H1 (cell line): ENCODE measurements around the gene TBK1. TPM values are rescaled to one million over a fixed set of nuclear protein-coding genes. Genes with fewer than 3 reads are reported as not detected.

Experiments used
- CTCF ChIA-PET: fragments of 300-600 bp; sonication (Branson Sonifier 250); formaldehyde crosslinking; loops from one replicate; lab custom pipeline; 2021; ENCODE audit not compliant: partially characterized antibody; lab: Charles Lee
- POLR2A ChIA-PET: fragments of 300-600 bp; sonication (Branson Sonifier 250); formaldehyde crosslinking; loops from one replicate; lab custom pipeline; 2021; ENCODE audit warnings: inconsistent platforms; ENCODE audit not compliant: partially characterized antibody; lab: Charles Lee
- DNase-seq, 2 experiments: peaks; one replicate each; pipeline versions ENCODE4 v3.0.0 to v3.0.0-alpha.2; 2010 to 2022; ENCODE audit warnings: low spot score in 2 of 2, low read depth in 1 of 2, mixed read lengths in 1 of 2
- FAIRE-seq: peaks from 2 replicates; lab custom pipeline; 2011; peaks lifted over from hg19 to GRCh38; lab: Jason Lieb, UNC
- H2AFZ ChIP-seq: 2 replicates; pipeline ENCODE4 v1.8.1; 2012; ENCODE audit warnings: low read length, inconsistent platforms
- H2AK5ac ChIP-seq: 2 replicates; pipeline ENCODE4 v1.6.1; 2013; ENCODE audit warnings: low read depth, low read length
- H2BK120ac ChIP-seq: replicated peaks from 2 replicates; pipeline ENCODE3; 2013; ENCODE audit warnings: low read depth, low read length, inconsistent platforms
- H2BK12ac ChIP-seq: 2 replicates; pipeline ENCODE4 v1.6.1; 2013; ENCODE audit warnings: low read depth, low read length
- H2BK15ac ChIP-seq: 2 replicates; pipeline ENCODE4 v1.6.1; 2013; ENCODE audit warnings: low read length
- H2BK20ac ChIP-seq: 2 replicates; pipeline ENCODE4 v1.6.1; 2013; ENCODE audit warnings: low read length
- H2BK5ac ChIP-seq: 2 replicates; pipeline ENCODE4 v1.6.1; 2013; ENCODE audit warnings: low read depth, low read length
- H3K14ac ChIP-seq: 2 replicates; pipeline ENCODE4 v1.6.1; 2013; ENCODE audit warnings: inconsistent platforms; ENCODE audit not compliant: insufficient read length
- H3K18ac ChIP-seq: 2 replicates; pipeline ENCODE4 v1.6.1; 2013; ENCODE audit warnings: low read length; ENCODE audit errors: extremely low read depth
- H3K23ac ChIP-seq: 2 replicates; pipeline ENCODE4 v1.6.1; 2013; ENCODE audit warnings: inconsistent platforms; ENCODE audit not compliant: insufficient read length
- H3K23me2 ChIP-seq: 2 replicates; pipeline ENCODE4 v1.6.1; 2013; ENCODE audit warnings: low read depth, low read length
- H3K27ac ChIP-seq: 2 replicates; pipeline ENCODE4 v1.6.1; 2011; ENCODE audit warnings: low read depth, low read length, inconsistent platforms
- H3K27me3 ChIP-seq, 4 experiments: replicated peaks in 1 of 4; 1 replicate in 1 of 4; 2 replicates in 3 of 4; pipeline versions ENCODE4 v1.6.1 to v1.8.1; 2011 to 2013; ENCODE audit warnings: low read length in 3 of 4, mild to moderate bottlenecking in 3 of 4, inconsistent platforms in 2 of 4, mixed read lengths in 2 of 4, moderate library complexity in 1 of 4; ENCODE audit not compliant: control insufficient read depth in 3 of 4, insufficient read depth in 3 of 4; ENCODE audit errors: extremely low read depth in 1 of 4
- H3K36me3 ChIP-seq, 4 experiments: 2 replicates each; pipeline versions ENCODE4 v1.6.1 to v1.8.1; 2011 to 2013; ENCODE audit warnings: mild to moderate bottlenecking in 4 of 4, low read length in 3 of 4, moderate library complexity in 2 of 4, control low read depth in 1 of 4, inconsistent platforms in 1 of 4; ENCODE audit not compliant: insufficient read depth in 4 of 4, control insufficient read depth in 2 of 4
- H3K4ac ChIP-seq: replicated peaks from 2 replicates; pipeline ENCODE3; 2013; ENCODE audit warnings: low read length, low read depth, mixed read lengths, inconsistent platforms; ENCODE audit not compliant: insufficient read length
- H3K4me1 ChIP-seq, 4 experiments: replicated peaks in 1 of 4; 1 replicate in 1 of 4; 2 replicates in 3 of 4; pipeline versions ENCODE4 v1.6.1 to v1.8.1; 2011 to 2013; ENCODE audit warnings: low read length in 3 of 4, inconsistent platforms in 2 of 4, mixed read lengths in 1 of 4; ENCODE audit not compliant: insufficient read depth in 4 of 4, control insufficient read depth in 3 of 4
- H3K4me2 ChIP-seq, 2 experiments: 2 replicates each; pipeline versions ENCODE4 v1.6.1 to v1.8.1; 2011 to 2013; ENCODE audit warnings: low read depth in 2 of 2, low read length in 2 of 2, control low read depth in 1 of 2, inconsistent platforms in 1 of 2, mild to moderate bottlenecking in 1 of 2; ENCODE audit not compliant: insufficient read depth in 1 of 2
- H3K4me3 ChIP-seq, 4 experiments: fragments of 200-600, 300-600 bp in 1 of 4; sonication (generic), shearing (Covaris generic), sonication (Bioruptor Twin) in 1 of 4; 2 replicates each; pipeline versions ENCODE4 v1.5.1 to v1.8.1; 2011 to 2016; ENCODE audit warnings: low read length in 4 of 4, low read depth in 3 of 4, control low read depth in 2 of 4, inconsistent platforms in 2 of 4, mild to moderate bottlenecking in 2 of 4, mixed read lengths in 1 of 4, moderate library complexity in 1 of 4; ENCODE audit not compliant: insufficient read depth in 2 of 4; ENCODE audit errors: extremely low read depth in 1 of 4
- H3K56ac ChIP-seq: replicated peaks from 2 replicates; pipeline ENCODE3; 2013; ENCODE audit warnings: low read depth, mild to moderate bottlenecking, mixed read lengths, low read length, inconsistent platforms; ENCODE audit not compliant: insufficient read length
- H3K79me1 ChIP-seq: 2 replicates; pipeline ENCODE4 v1.6.1; 2013; ENCODE audit warnings: low read depth, low read length, control low read depth
- H3K79me2 ChIP-seq, 2 experiments: 2 replicates each; pipeline versions ENCODE4 v1.6.1 to v1.8.1; 2012 to 2013; ENCODE audit warnings: low read length in 2 of 2, mild to moderate bottlenecking in 2 of 2, inconsistent platforms in 1 of 2; ENCODE audit not compliant: insufficient read depth in 2 of 2, control insufficient read depth in 1 of 2
- H3K9ac ChIP-seq, 4 experiments: replicated peaks in 1 of 4; 1 replicate in 1 of 4; 2 replicates in 3 of 4; pipeline versions ENCODE4 v1.6.1 to v1.8.1; 2011 to 2013; ENCODE audit warnings: low read depth in 3 of 4, low read length in 3 of 4, control low read depth in 2 of 4, mild to moderate bottlenecking in 2 of 4, moderate library complexity in 2 of 4, inconsistent platforms in 1 of 4; ENCODE audit errors: extremely low read depth in 1 of 4
- H3K9me3 ChIP-seq, 2 experiments: 2 replicates each; pipeline versions ENCODE4 v1.6.1 to v1.8.1; 2012 to 2013; ENCODE audit warnings: mild to moderate bottlenecking in 2 of 2, moderate library complexity in 2 of 2, control low read depth in 1 of 2, inconsistent platforms in 1 of 2, low read depth in 1 of 2, low read length in 1 of 2, mixed read lengths in 1 of 2; ENCODE audit not compliant: insufficient read depth in 2 of 2
- H4K20me1 ChIP-seq, 2 experiments: replicated peaks in 1 of 2; 2 replicates each; pipeline versions ENCODE3 to v1.8.1; 2011 to 2013; ENCODE audit warnings: inconsistent platforms in 2 of 2, low read length in 2 of 2, mild to moderate bottlenecking in 1 of 2; ENCODE audit not compliant: insufficient read depth in 2 of 2, control insufficient read depth in 1 of 2
- H4K5ac ChIP-seq: 2 replicates; pipeline ENCODE4 v1.6.1; 2013; ENCODE audit warnings: low read length, low read depth, mixed read lengths, inconsistent platforms; ENCODE audit not compliant: insufficient read length
- H4K8ac ChIP-seq: 2 replicates; pipeline ENCODE4 v1.8.0; 2013; ENCODE audit warnings: mild to moderate bottlenecking, moderate library complexity, low read length, inconsistent platforms; ENCODE audit not compliant: insufficient read depth; ENCODE audit errors: extremely low read depth
- H4K91ac ChIP-seq: replicated peaks from 2 replicates; pipeline ENCODE3; 2013; ENCODE audit warnings: low read length, mixed read lengths, inconsistent platforms; ENCODE audit not compliant: insufficient read length
- JUND ChIP-seq: IDR thresholded peaks from 2 replicates; pipeline ENCODE4 v1.6.1; 2011; ENCODE audit warnings: mild to moderate bottlenecking, improper control_type of control experiment, low read length
- KDM1A ChIP-seq: fragments of 200-600, 300-600 bp; sonication (generic); IDR thresholded peaks from 2 replicates; pipeline ENCODE4 v1.7.1; 2016; ENCODE audit warnings: mild to moderate bottlenecking, low read length, borderline replicate concordance
- KDM5A ChIP-seq: fragments of 200-600 bp; IDR thresholded peaks from 2 replicates; pipeline ENCODE4 v1.7.1; 2012; ENCODE audit warnings: mild to moderate bottlenecking, low read length, inconsistent platforms, mixed read lengths
- POLR2A ChIP-seq, 2 experiments: IDR thresholded peaks; 1 replicate in 1 of 2; 2 replicates in 1 of 2; pipeline ENCODE4 v1.6.1; 2011; ENCODE audit warnings: low read depth in 2 of 2, low read length in 2 of 2, mild to moderate bottlenecking in 2 of 2; ENCODE audit errors: control extremely low read depth in 1 of 2
- POLR2AphosphoS5 ChIP-seq: IDR thresholded peaks from 2 replicates; pipeline ENCODE4 v1.6.1; 2011; ENCODE audit warnings: low read depth, low read length
- RBBP5 ChIP-seq: IDR thresholded peaks from 2 replicates; pipeline ENCODE4 v1.7.1; 2012; ENCODE audit warnings: low read depth, mild to moderate bottlenecking, inconsistent platforms, low read length, moderate library complexity, borderline replicate concordance
- TCF12 ChIP-seq: IDR thresholded peaks from 2 replicates; pipeline ENCODE4 v1.6.1; 2011; ENCODE audit warnings: low read depth, mild to moderate bottlenecking, low read length
- WGBS, 2 experiments: shearing (Covaris generic) in 1 of 2; methylation state at CpG; one replicate each; pipeline versions ENCODE4 v1.1.6 to v1.1.7; 2013 to 2015; ENCODE audit warnings: low lambda C conversion rate in 2 of 2, mixed read lengths in 2 of 2, inconsistent platforms in 1 of 2, low coverage in 1 of 2, missing lambda C conversion rate in 1 of 2; ENCODE audit not compliant: insufficient replicate concordance in 2 of 2, insufficient coverage in 1 of 2, insufficient read length in 1 of 2; ENCODE audit errors: extremely low coverage in 1 of 2, missing lambda C conversion rate in 1 of 2; 5-methylcytosine and 5-hydroxymethylcytosine counted together
- polyA plus RNA-seq, 7 experiments: library from polyadenylated mRNA; depleted of rRNA in 3 of 7; stranded (reverse) in 5 of 7; unstranded in 2 of 7; fragments of >200 nt in 5 of 7; fragments of 200-250 nt in 2 of 7; gene quantifications; 1 replicate in 5 of 7; 2 replicates in 1 of 7; 4 replicates in 1 of 7; pipeline versions ENCODE4 v1.2.1 to v1.2.3, GENCODE V29; 2011 to 2013; ENCODE audit warnings: missing spikeins in 2 of 7, mixed read lengths in 2 of 7
- total RNA-seq: library from RNA; stranded (reverse); fragmentation: NEBNext Ultra II Directional; extraction: Animal tissue kit (Norgen Biotek cat#: 25700); gene quantifications from 2 replicates; pipeline ENCODE4 v1.2.1, GENCODE V29; 2021

The TBK1 gene
- total and polyA plus RNA-seq, 2 of the 8 experiments (the other 6 are each of a cell fraction or from before 2014, with no cell fraction given), result 5.3 to 20.4 TPM

DNA sequence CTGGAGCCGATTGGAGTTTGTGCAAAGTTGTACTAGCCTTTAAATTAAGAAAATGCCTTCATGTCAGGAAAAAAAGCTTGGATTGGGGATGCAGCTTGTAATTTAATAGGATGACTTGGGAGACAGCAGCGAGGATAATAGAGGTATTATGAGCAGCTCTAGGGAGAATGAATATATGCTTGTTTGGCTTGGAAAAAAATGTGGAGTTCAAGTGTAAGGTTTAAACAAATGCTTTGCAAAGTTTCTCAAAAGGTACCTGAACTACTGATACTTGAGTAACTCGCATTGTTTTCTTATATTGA, 93.1 kb downstream of the TBK1 start:
- ChIA-PET POLR2A (interaction anchor here (0.6 to 2.7 kb wide), 4 partner anchors 13 to 97 kb away, joined by 3 to 14 read pairs (median 4); partner anchors contain the start of gene RASSF3), CTCF (interaction anchor here (0.6 to 2.8 kb wide), 10 partner anchors 10 to 1533 kb away, joined by 3 to 20 read pairs (median 6); no protein-coding TSS in a partner anchor)
- Histone ChIP-seq H2BK12ac (no peak overlapping the region), H3K36me3 (no peaks in the 10 kb centered on the region), H2BK5ac (no peak overlapping the region), H3K4ac (no peak overlapping the region), H2BK15ac (no peak overlapping the region), H4K91ac (no peak overlapping the region), H3K56ac (no peak overlapping the region), H3K79me1 (no peaks in the 10 kb centered on the region), H4K5ac (no peak overlapping the region), H3K9ac (no peak overlapping the region), H2AK5ac (no peak overlapping the region), H3K23ac (no peak overlapping the region), H4K8ac (no peak overlapping the region), H3K27ac (no peak overlapping the region), H3K23me2 (no peaks in the 10 kb centered on the region), H3K27me3 (no peaks in the 10 kb centered on the region), H3K79me2 (no peaks in the 10 kb centered on the region), H3K4me2 (no peak overlapping the region), H3K14ac (no peak overlapping the region), H4K20me1 (no peaks in the 10 kb centered on the region), H3K18ac (no peak overlapping the region), H3K4me3 (no peak overlapping the region), H2AFZ (no peak overlapping the region), H2BK120ac (no peak overlapping the region), H3K9me3 (no peaks in the 10 kb centered on the region; a peak in 1 of 4 replicates), H2BK20ac (no peak overlapping the region), H3K4me1 (peaks cover 0 to 3% (median 0%) of the 10 kb centered on the region in 4 experiments; a peak in 1 of 7 replicates)
- DNase-seq (no peak), FAIRE-seq (no peak)
- WGBS, 2 experiments, result 74% methylated on average over 3 of the region's 3 CpGs; no CpG with 5 or more reads in 1 of the 2 experiments
- TF ChIP-seq KDM5A (no peak), KDM1A (no peak), POLR2AphosphoS5 (no peak), POLR2A (IDR thresholded peaks at IDR 0.05; ENCODE audit: control extremely low read depth in 1 of 2, low read depth in 2 of 2, low read length in 2 of 2) (no peak), RBBP5 (no peak), JUND (no peak), TCF12 (no peak)
